Transverse colon (tissue), 4 donors: Measurements from ENCODE around the gene MAPKAP1.

Source experiments
- POLR2A ChIP-seq: fragments of 450-650 bp; IDR thresholded peaks from one replicate; pipeline ENCODE4 v1.6.1; 2016; ENCODE audit warnings: antibody characterized with exemption, mild to moderate bottlenecking, moderate library complexity
- POLR2AphosphoS5 ChIP-seq, 3 donors: sonication (generic); formaldehyde crosslinking; IDR thresholded peaks; one replicate each; pipeline ENCODE4 v1.6.1; 2016; ENCODE audit warnings: antibody characterized with exemption in 3 of 3
- TF ChIP-seq, protein P1 (sequence below), 5 experiments: fragments of 200-600 bp in 3 of 5; fragments of 450-650 bp in 2 of 5; sonication (generic) in 3 of 5; IDR thresholded peaks; 1 replicate in 2 of 5; 2 replicates in 3 of 5; pipeline ENCODE4 v1.5.1; 2016 to 2017; ENCODE audit warnings: antibody characterized with exemption in 5 of 5, inconsistent platforms in 3 of 5, mild to moderate bottlenecking in 2 of 5, moderate library complexity in 1 of 5

- TF ChIP-seq, protein P1, sequence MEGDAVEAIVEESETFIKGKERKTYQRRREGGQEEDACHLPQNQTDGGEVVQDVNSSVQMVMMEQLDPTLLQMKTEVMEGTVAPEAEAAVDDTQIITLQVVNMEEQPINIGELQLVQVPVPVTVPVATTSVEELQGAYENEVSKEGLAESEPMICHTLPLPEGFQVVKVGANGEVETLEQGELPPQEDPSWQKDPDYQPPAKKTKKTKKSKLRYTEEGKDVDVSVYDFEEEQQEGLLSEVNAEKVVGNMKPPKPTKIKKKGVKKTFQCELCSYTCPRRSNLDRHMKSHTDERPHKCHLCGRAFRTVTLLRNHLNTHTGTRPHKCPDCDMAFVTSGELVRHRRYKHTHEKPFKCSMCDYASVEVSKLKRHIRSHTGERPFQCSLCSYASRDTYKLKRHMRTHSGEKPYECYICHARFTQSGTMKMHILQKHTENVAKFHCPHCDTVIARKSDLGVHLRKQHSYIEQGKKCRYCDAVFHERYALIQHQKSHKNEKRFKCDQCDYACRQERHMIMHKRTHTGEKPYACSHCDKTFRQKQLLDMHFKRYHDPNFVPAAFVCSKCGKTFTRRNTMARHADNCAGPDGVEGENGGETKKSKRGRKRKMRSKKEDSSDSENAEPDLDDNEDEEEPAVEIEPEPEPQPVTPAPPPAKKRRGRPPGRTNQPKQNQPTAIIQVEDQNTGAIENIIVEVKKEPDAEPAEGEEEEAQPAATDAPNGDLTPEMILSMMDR (IDR thresholded peaks at IDR 0.05), result no peak
- no peak for TF ChIP-seq POLR2AphosphoS5 (IDR thresholded peaks at IDR 0.05)
- TF ChIP-seq POLR2A, result no peak
Measured at GRCh38 chr9:125674981-125675973, 31.7 kb downstream of the MAPKAP1 start.
